ENCODE measurements around the gene ZNF526. TPM values are rescaled to one million over a fixed set of nuclear protein-coding genes. Genes with fewer than 3 reads are reported as not detected.

Gene ZNF526
- total and polyA plus RNA-seq, 2 donors from 2014 or later: 2.6 to 11.6 TPM

GRCh38 chr19:42241279-42241678, 21.2 kb downstream of the ZNF526 start:
- peaks cover 0 to 6% (median 0%) of the 10 kb centered on the region in 3 donors for H3K36me3 ChIP-seq (ENCODE audit: control insufficient read depth in 2 of 3, insufficient read depth in 3 of 3, low read length in 3 of 3)
- no peaks in the 10 kb centered on the region for H3K9me3 ChIP-seq (ENCODE audit: control insufficient read depth in 2 of 3, insufficient read depth in 1 of 3, low read length in 3 of 3)
- TF ChIP-seq CTCF (IDR thresholded peaks at IDR 0.05; ENCODE audit: borderline replicate concordance, extremely low read depth, insufficient read depth): no peak
- peak overlapping the region; percentile 59 to 96 (median 95) for H3K4me3 ChIP-seq (ENCODE audit: low read length in 3 of 3)
- peaks cover 0 to 17% (median 7%) of the 10 kb centered on the region in 3 donors for H3K4me1 ChIP-seq (ENCODE audit: control insufficient read depth in 2 of 3, insufficient read depth in 2 of 3, low read depth in 1 of 3, low read length in 3 of 3)
- H3K9ac ChIP-seq (ENCODE audit: low read length in 3 of 3): peak overlapping the region; percentile 42 to 96 (median 56)
- H3K27ac ChIP-seq (ENCODE audit: low read depth in 2 of 2, low read length in 2 of 2): no peak overlapping the region
- no peak for DNase-seq
- no peak for FAIRE-seq
- no peaks in the 10 kb centered on the region for H3K27me3 ChIP-seq (ENCODE audit: control insufficient read depth, insufficient read depth, low read length)
- intact Hi-C loops (cut with DNase I): no loop called here

GRCh38 chr19:42242069-42242511, 22.0 kb downstream of the ZNF526 start:
- Histone ChIP-seq H3K27ac (ENCODE audit: low read depth in 2 of 2, low read length in 2 of 2) (peak overlapping the region; percentile 16 to 50), H3K4me3 (ENCODE audit: low read length in 3 of 3) (peak overlapping the region; percentile 59 to 96 (median 95)), H3K9me3 (ENCODE audit: control insufficient read depth in 2 of 3, insufficient read depth in 1 of 3, low read length in 3 of 3) (no peaks in the 10 kb centered on the region), H3K27me3 (ENCODE audit: control insufficient read depth, insufficient read depth, low read length) (no peaks in the 10 kb centered on the region), H3K9ac (ENCODE audit: low read length in 3 of 3) (peak overlapping the region; percentile 42 to 96 (median 56)), H3K4me1 (ENCODE audit: control insufficient read depth in 2 of 3, insufficient read depth in 2 of 3, low read depth in 1 of 3, low read length in 3 of 3) (peaks cover 0 to 18% (median 7%) of the 10 kb centered on the region in 3 donors), H3K36me3 (ENCODE audit: control insufficient read depth in 2 of 3, insufficient read depth in 3 of 3, low read length in 3 of 3) (no peaks in the 10 kb centered on the region)
- no peak for FAIRE-seq
- intact Hi-C loops (cut with DNase I): no loop called here
- TF ChIP-seq CTCF (IDR thresholded peaks at IDR 0.05; ENCODE audit: borderline replicate concordance, extremely low read depth, insufficient read depth): no peak
- DNase-seq: no peak

GRCh38 chr19:42242512-42243409, 22.6 kb downstream of the ZNF526 start, which contains the start of gene GSK3A:
TSS of gene GSK3A (minus strand) at chr19:42242602. CDS start at chr19:42242465, 137 bp downstream.
- H3K4me1 ChIP-seq (ENCODE audit: control insufficient read depth in 2 of 3, insufficient read depth in 2 of 3, low read depth in 1 of 3, low read length in 3 of 3): peaks cover 0 to 18% (median 7%) of the 10 kb centered on the region in 3 donors
- no peak for TF ChIP-seq CTCF (IDR thresholded peaks at IDR 0.05; ENCODE audit: borderline replicate concordance, extremely low read depth, insufficient read depth)
- peak; percentile 98 to 100 (median 99) for DNase-seq
- H3K4me3 ChIP-seq (ENCODE audit: low read length in 3 of 3): peak within 1 kb of the TSS; percentile 87 to 96 (median 95)
- no peaks in the 10 kb centered on the region for H3K9me3 ChIP-seq (ENCODE audit: control insufficient read depth in 2 of 3, insufficient read depth in 1 of 3, low read length in 3 of 3)
- H3K27ac ChIP-seq (ENCODE audit: low read depth in 2 of 2, low read length in 2 of 2): peak within 1 kb of the TSS; percentile 92 to 99
- H3K9ac ChIP-seq (ENCODE audit: low read length in 3 of 3): peak within 1 kb of the TSS; percentile 54 to 96 (median 80)
- FAIRE-seq: peak; percentile 71
- no peaks in the 10 kb centered on the region for H3K36me3 ChIP-seq (ENCODE audit: control insufficient read depth in 2 of 3, insufficient read depth in 3 of 3, low read length in 3 of 3)
- H3K27me3 ChIP-seq (ENCODE audit: control insufficient read depth, insufficient read depth, low read length): no peaks in the 10 kb centered on the region
- intact Hi-C loops (cut with DNase I): no loop called here
